CD4-positive, alpha-beta T cell (primary cell): Measurements from ENCODE around the gene IFNAR2. TPM values are rescaled to one million over a fixed set of nuclear protein-coding genes. Genes with fewer than 3 reads are reported as not detected.

Source experiments
- ATAC-seq: fragments of 200-7000 bp; cut with Tn5 transposase; one replicate; pipeline ENCODE4 v1.10.0; 2022; ENCODE audit warnings: mild to moderate bottlenecking; ENCODE audit not compliant: poor library complexity
- CTCF ChIA-PET: fragments of 350-600 bp; sonication (Branson Sonifier 250); formaldehyde crosslinking; loops from one replicate; lab custom pipeline; 2021; ENCODE audit warnings: antibody characterized with exemption, inconsistent platforms; lab: Charles Lee
- POLR2A ChIA-PET: fragments of 350-600 bp; sonication (Branson Sonifier 250); formaldehyde crosslinking; loops from one replicate; lab custom pipeline; 2021; ENCODE audit warnings: antibody characterized with exemption, inconsistent platforms; lab: Charles Lee
- DNase-seq, 14 experiments: peaks; one replicate each; pipeline ENCODE4 v3.0.0-alpha.2; 2013 to 2020; ENCODE audit warnings: mixed read lengths in 2 of 14
- H3K27ac ChIP-seq, 2 donors: one replicate each; pipeline versions ENCODE4 v1.5.1 to v1.7.0; 2013; ENCODE audit warnings: low read length in 2 of 2, low read depth in 1 of 2, mild to moderate bottlenecking in 1 of 2
- H3K27me3 ChIP-seq, 2 experiments: 1 replicate in 1 of 2; 2 replicates in 1 of 2; pipeline versions ENCODE4 v1.6.1 to v1.7.0; 2013; ENCODE audit warnings: low read length in 2 of 2, control low read depth in 1 of 2, mild to moderate bottlenecking in 1 of 2, moderate library complexity in 1 of 2; ENCODE audit not compliant: insufficient read depth in 2 of 2, control insufficient read depth in 1 of 2
- H3K36me3 ChIP-seq: one replicate; pipeline ENCODE4 v1.6.1; 2013; ENCODE audit warnings: low read length, control low read depth; ENCODE audit not compliant: insufficient read depth
- H3K4me1 ChIP-seq: one replicate; pipeline ENCODE4 v1.6.1; 2013; ENCODE audit warnings: low read length, control low read depth; ENCODE audit not compliant: insufficient read depth
- H3K4me3 ChIP-seq: one replicate; pipeline ENCODE4 v1.5.1; 2013; ENCODE audit warnings: mild to moderate bottlenecking, low read length, moderate library complexity
- H3K9me3 ChIP-seq, 2 experiments: 1 replicate in 1 of 2; 2 replicates in 1 of 2; pipeline versions ENCODE4 v1.6.1 to v1.7.0; 2013; ENCODE audit warnings: low read length in 2 of 2, mild to moderate bottlenecking in 2 of 2, control low read depth in 1 of 2, moderate library complexity in 1 of 2; ENCODE audit not compliant: control insufficient read depth in 1 of 2, insufficient read depth in 1 of 2
- H3K27ac Mint-ChIP-seq: one replicate; pipeline ENCODE4 v1.8.0; 2020; ENCODE audit warnings: mixed read lengths
- H3K27me3 Mint-ChIP-seq: one replicate; pipeline ENCODE4 v1.8.0; 2021; ENCODE audit warnings: mixed read lengths
- H3K36me3 Mint-ChIP-seq: one replicate; pipeline ENCODE4 v1.8.0; 2021; ENCODE audit warnings: low read depth, mixed read lengths
- H3K4me1 Mint-ChIP-seq: one replicate; pipeline ENCODE4 v1.8.0; 2021; ENCODE audit warnings: low read depth, mixed read lengths
- H3K4me3 Mint-ChIP-seq: one replicate; pipeline ENCODE4 v1.8.0; 2020; ENCODE audit warnings: mild to moderate bottlenecking, mixed read lengths
- H3K9me3 Mint-ChIP-seq: one replicate; pipeline ENCODE4 v1.8.0; 2020; ENCODE audit warnings: mixed read lengths
- intact Hi-C, 2 experiments: fragments of 100-400 bp; cut with DNase I in 1 of 2; cut with micrococcal nuclease in 1 of 2; formaldehyde crosslinking; loops; one replicate each; pipeline versions ENCODE4 v1.15.1 to v1.9.0; 2023 to 2025; cut with DNase I, micrococcal nuclease
- total RNA-seq, 174 experiments: library from RNA in 2 of 174; stranded (reverse) in 2 of 174; gene quantifications; one replicate each; pipeline ENCODE4 v1.2.3 and lab custom pipeline; 2021 to 2026
- TF ChIP-seq, protein P1 (sequence below): fragments of 200-600 bp; IDR thresholded peaks from one replicate; pipeline ENCODE4 v1.8.0; 2022; ENCODE audit warnings: antibody characterized with exemption, mild to moderate bottlenecking

IFNAR2 gene
- total RNA-seq, 2 experiments from 2014 or later: 26.6 to 28.2 TPM

DNA sequence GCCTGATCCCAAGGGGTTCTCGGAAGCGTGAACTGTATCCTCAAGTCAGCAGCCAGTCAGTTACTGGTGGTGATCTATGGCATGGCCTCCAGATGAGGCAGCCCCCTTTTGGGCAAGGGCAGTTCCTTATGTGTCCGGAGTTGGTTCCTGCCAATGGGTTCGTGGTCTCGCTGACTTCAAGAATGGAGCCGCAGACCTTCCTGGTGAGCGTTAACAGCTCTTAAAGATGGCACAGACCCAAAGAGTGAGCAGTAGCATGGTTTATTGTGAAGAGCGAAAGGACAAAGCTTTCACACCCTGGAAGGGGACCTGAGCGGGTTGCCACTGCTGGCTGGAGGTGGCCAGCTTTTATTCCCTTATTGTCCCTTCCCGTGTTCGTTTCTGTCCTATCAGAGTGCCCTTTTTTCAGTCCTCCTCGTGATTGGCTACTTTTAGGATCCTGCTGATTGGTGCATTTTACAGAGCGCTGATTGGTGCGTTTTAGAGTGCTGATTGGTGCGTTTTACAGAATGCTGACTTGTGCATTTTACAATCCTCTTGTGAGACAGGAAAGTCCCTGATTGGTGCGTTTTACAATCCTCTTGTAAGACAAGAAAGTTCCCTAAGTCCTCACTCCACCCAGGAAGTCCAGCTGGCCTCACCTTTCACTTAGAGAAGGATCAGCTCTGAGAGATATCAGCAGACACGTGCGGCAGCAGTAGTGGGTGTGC lies 27.5 kb downstream of the IFNAR2 start:
- Histone ChIP-seq H3K36me3 (peaks cover 71% of the 10 kb centered on the region), H3K4me1 (peaks cover 25% of the 10 kb centered on the region), H3K4me3 (no peak overlapping the region), H3K9me3 (peaks cover 4 to 17% of the 10 kb centered on the region in 2 experiments), H3K27me3 (no peaks in the 10 kb centered on the region), H3K27ac (no peak overlapping the region)
- H3K4me3 Mint-ChIP-seq: no peak overlapping the region
- H3K9me3 Mint-ChIP-seq: peaks cover 2% of the 10 kb centered on the region
- DNase-seq: no peak
- H3K27me3 Mint-ChIP-seq: no peaks in the 10 kb centered on the region
- peaks cover 57% of the 10 kb centered on the region for H3K4me1 Mint-ChIP-seq
- H3K27ac Mint-ChIP-seq: peak overlapping the region; percentile 67
- H3K36me3 Mint-ChIP-seq: peaks cover 86% of the 10 kb centered on the region
- POLR2A ChIA-PET: interaction anchor here (0.5 to 1.4 kb wide), 2 partner anchors 9 to 449 kb away, joined by 3 to 6 read pairs; partner anchors contain the start of gene IL10RB
- ATAC-seq: no peak
- CTCF ChIA-PET: interaction anchor here (1.5 kb wide), 1 partner anchor 19 kb away, joined by 5 read pairs; no protein-coding TSS in a partner anchor
- TF ChIP-seq, protein P1, sequence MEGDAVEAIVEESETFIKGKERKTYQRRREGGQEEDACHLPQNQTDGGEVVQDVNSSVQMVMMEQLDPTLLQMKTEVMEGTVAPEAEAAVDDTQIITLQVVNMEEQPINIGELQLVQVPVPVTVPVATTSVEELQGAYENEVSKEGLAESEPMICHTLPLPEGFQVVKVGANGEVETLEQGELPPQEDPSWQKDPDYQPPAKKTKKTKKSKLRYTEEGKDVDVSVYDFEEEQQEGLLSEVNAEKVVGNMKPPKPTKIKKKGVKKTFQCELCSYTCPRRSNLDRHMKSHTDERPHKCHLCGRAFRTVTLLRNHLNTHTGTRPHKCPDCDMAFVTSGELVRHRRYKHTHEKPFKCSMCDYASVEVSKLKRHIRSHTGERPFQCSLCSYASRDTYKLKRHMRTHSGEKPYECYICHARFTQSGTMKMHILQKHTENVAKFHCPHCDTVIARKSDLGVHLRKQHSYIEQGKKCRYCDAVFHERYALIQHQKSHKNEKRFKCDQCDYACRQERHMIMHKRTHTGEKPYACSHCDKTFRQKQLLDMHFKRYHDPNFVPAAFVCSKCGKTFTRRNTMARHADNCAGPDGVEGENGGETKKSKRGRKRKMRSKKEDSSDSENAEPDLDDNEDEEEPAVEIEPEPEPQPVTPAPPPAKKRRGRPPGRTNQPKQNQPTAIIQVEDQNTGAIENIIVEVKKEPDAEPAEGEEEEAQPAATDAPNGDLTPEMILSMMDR: no peak
- intact Hi-C loops: no loop called here

DNA sequence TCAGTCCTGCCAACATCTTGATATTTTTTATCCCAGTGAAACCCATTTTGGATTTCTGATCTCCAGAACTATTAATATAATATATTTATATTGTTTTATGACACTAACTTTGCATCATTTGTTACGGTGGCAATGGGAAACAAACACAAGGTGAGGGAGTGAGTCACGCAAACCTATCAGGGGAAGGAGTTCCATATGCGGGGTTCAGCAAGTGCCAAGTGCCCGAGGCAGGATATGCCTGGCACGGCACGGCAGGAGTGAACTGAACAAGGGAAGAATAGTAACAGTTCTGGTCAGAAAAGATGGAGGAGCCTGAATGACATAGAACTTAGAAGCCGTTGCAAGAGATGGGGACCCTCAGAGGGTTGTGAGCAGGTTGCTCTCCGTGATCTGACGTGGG lies 28.7 kb downstream of the IFNAR2 start:
- no peak overlapping the region for H3K27ac ChIP-seq
- intact Hi-C loops: no loop called here

DNA sequence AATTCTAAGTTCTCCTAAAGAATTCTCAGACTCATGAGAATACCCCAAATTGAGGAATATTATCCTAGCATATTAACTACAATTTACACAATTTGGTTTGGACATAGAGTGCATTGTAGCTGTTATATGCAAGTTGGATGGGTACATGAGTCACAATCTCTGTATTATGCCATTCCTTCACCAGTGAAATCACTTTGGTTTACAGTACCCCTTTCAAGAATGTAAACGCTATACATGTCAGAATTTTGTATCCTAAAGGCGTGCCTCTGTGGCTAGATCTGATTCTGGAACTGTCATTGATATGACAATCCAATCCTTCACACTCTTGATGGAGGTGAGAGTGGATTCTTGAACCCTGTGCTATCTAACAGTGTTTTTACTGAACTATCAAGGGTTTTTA lies 29.7 kb downstream of the IFNAR2 start:
- Mint-ChIP-seq H3K27me3 (no peaks in the 10 kb centered on the region), H3K4me1 (peaks cover 60% of the 10 kb centered on the region), H3K27ac (peak overlapping the region; percentile 66), H3K9me3 (peaks cover 2% of the 10 kb centered on the region), H3K36me3 (peaks cover 86% of the 10 kb centered on the region), H3K4me3 (peak overlapping the region; percentile 35)
- TF ChIP-seq, protein P1: no peak
- ChIA-PET POLR2A (interaction anchor here (0.8 to 3.9 kb wide), 4 partner anchors 15 to 102 kb away, joined by 3 to 12 read pairs (median 4); partner anchors contain the start of gene IFNAR1), CTCF (interaction anchor here (1.5 kb wide), 1 partner anchor 102 kb away, joined by 3 read pairs; no protein-coding TSS in a partner anchor)
- DNase-seq (no peak), ATAC-seq (no peak)
- Histone ChIP-seq H3K27me3 (no peaks in the 10 kb centered on the region), H3K36me3 (peaks cover 64% of the 10 kb centered on the region), H3K27ac (peak overlapping the region in 1 of 2 donors; percentile 16), H3K4me1 (peaks cover 32% of the 10 kb centered on the region), H3K4me3 (no peak overlapping the region), H3K9me3 (peaks cover 4 to 17% of the 10 kb centered on the region in 2 experiments)
- intact Hi-C loops: no loop called here

More for the DNA sequence above, 28.7 kb downstream of the IFNAR2 start:
- Histone ChIP-seq H3K27me3 (no peaks in the 10 kb centered on the region), H3K9me3 (peaks cover 4 to 17% of the 10 kb centered on the region in 2 experiments), H3K4me1 (peaks cover 32% of the 10 kb centered on the region), H3K36me3 (peaks cover 71% of the 10 kb centered on the region), H3K4me3 (no peak overlapping the region)
- H3K36me3 Mint-ChIP-seq: peaks cover 86% of the 10 kb centered on the region
- TF ChIP-seq, protein P1: no peak
- no peaks in the 10 kb centered on the region for H3K27me3 Mint-ChIP-seq
- peaks cover 2% of the 10 kb centered on the region for H3K9me3 Mint-ChIP-seq
- ChIA-PET CTCF (interaction anchor here (1.5 kb wide), 2 partner anchors 20 to 103 kb away, joined by 3 to 5 read pairs; no protein-coding TSS in a partner anchor), POLR2A (no interaction called here)
- no peak for DNase-seq
- peaks cover 54% of the 10 kb centered on the region for H3K4me1 Mint-ChIP-seq
- ATAC-seq: no peak
- no peak overlapping the region for H3K4me3 Mint-ChIP-seq
- peak overlapping the region; percentile 66 for H3K27ac Mint-ChIP-seq
